Measurements from ENCODE around the gene TMEM39A. TPM values are rescaled to one million over a fixed set of nuclear protein-coding genes. Genes with fewer than 3 reads are reported as not detected.

TMEM39A gene
- total RNA-seq, 2 donors from 2014 or later = 41.8 to 48.1 TPM

GRCh38 chr3:119400466-119400865 lies 62.9 kb downstream of the TMEM39A start:
- Mint-ChIP-seq H3K36me3 (ENCODE audit: low read depth) (peaks cover 79% of the 10 kb centered on the region), H3K9me3 (no peaks in the 10 kb centered on the region), H3K27me3 (no peaks in the 10 kb centered on the region), H3K4me1 (peaks cover 12% of the 10 kb centered on the region), H3K4me3 (no peak overlapping the region), H3K27ac (peak overlapping the region; percentile 39)
- no peak for ATAC-seq (replicated peaks)

DNA sequence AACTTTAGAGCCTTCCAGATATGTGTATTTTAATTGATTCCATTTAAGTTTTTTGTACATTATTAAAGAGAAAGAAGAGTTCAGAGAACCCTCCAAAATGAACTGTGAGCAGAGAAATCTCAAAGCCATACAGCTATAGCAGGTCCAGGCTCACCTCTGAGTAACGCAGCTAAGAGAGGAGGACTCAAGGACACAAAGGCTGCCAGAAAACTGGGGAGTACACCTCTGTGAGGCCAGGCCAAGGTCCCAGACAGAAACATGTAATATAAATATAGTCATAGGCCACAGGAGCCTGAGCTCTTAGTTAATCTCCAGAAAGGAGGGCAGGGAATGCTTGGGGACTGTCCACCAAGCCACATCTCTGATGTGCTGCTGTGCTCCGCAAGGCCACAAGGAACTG lies 66.5 kb downstream of the TMEM39A start:
- no peak overlapping the region for H3K4me3 Mint-ChIP-seq
- no peaks in the 10 kb centered on the region for H3K27me3 Mint-ChIP-seq
- ATAC-seq (replicated peaks) = no peak
- peaks cover 13% of the 10 kb centered on the region for H3K4me1 Mint-ChIP-seq
- H3K36me3 Mint-ChIP-seq (ENCODE audit: low read depth) = peaks cover 77% of the 10 kb centered on the region
- H3K27ac Mint-ChIP-seq = no peak overlapping the region
- no peaks in the 10 kb centered on the region for H3K9me3 Mint-ChIP-seq

GRCh38 chr3:119395923-119396358 lies 67.5 kb downstream of the TMEM39A start:
- H3K27me3 Mint-ChIP-seq = no peaks in the 10 kb centered on the region
- peak; percentile 83 for ATAC-seq (replicated peaks)

DNA sequence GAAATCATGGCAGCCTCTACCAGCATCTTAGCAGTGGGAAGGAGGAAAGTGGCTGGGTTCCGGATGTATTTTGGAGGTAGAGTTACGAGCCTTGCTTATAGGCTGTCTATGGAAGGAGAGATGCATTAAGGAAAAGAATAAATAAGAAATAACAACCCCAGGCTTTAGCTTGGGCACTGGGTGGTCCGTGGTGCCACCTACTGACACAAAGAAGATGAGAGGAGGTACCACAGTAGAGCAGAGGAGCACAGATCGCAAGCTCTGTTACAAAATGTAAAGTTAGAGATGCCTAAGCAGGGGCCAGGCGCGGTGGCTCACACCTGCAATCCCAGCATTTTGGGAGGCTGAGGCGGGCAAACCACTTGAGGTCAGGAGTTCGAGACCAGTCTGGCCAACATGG lies 74.8 kb downstream of the TMEM39A start:
- H3K4me1 Mint-ChIP-seq = no peaks in the 10 kb centered on the region
- H3K27me3 Mint-ChIP-seq = no peaks in the 10 kb centered on the region
- no peak overlapping the region for H3K4me3 Mint-ChIP-seq
- no peak overlapping the region for H3K27ac Mint-ChIP-seq
- no peaks in the 10 kb centered on the region for H3K9me3 Mint-ChIP-seq
- peaks cover 80% of the 10 kb centered on the region for H3K36me3 Mint-ChIP-seq (ENCODE audit: low read depth)
- ATAC-seq (replicated peaks) = no peak

More at GRCh38 chr3:119395923-119396358, 67.5 kb downstream of the TMEM39A start:
- no peaks in the 10 kb centered on the region for H3K9me3 Mint-ChIP-seq
- H3K36me3 Mint-ChIP-seq (ENCODE audit: low read depth) = peaks cover 77% of the 10 kb centered on the region
- H3K27ac Mint-ChIP-seq = peak overlapping the region; percentile 44
- peaks cover 10% of the 10 kb centered on the region for H3K4me1 Mint-ChIP-seq
- H3K4me3 Mint-ChIP-seq = no peak overlapping the region

- H3K36me3 Mint-ChIP-seq (ENCODE audit: low read depth) = peaks cover 56% of the 10 kb centered on the region
- no peak for ATAC-seq (replicated peaks)
Measured at GRCh38 chr3:119382134-119382533, 81.3 kb downstream of the TMEM39A start.

GRCh38 chr3:119380697-119381096 lies 82.7 kb downstream of the TMEM39A start:
- no peaks in the 10 kb centered on the region for H3K27me3 Mint-ChIP-seq
- H3K27ac Mint-ChIP-seq = no peak overlapping the region
- peaks cover 56% of the 10 kb centered on the region for H3K36me3 Mint-ChIP-seq (ENCODE audit: low read depth)
- H3K4me3 Mint-ChIP-seq = no peak overlapping the region
- no peak for ATAC-seq (replicated peaks)
- no peaks in the 10 kb centered on the region for H3K9me3 Mint-ChIP-seq
- no peaks in the 10 kb centered on the region for H3K4me1 Mint-ChIP-seq

More at GRCh38 chr3:119382134-119382533, 81.3 kb downstream of the TMEM39A start:
- Mint-ChIP-seq H3K9me3 (no peaks in the 10 kb centered on the region), H3K27me3 (no peaks in the 10 kb centered on the region), H3K27ac (no peak overlapping the region), H3K4me1 (no peaks in the 10 kb centered on the region), H3K4me3 (no peak overlapping the region)

Other genes with a start within 250 kb of the TMEM39A start
- 10 to 100 TPM; 18.5 to 28.1 TPM for gene B4GALT4, start 222.7 kb downstream of the TMEM39A start, total RNA-seq
- gene ARHGAP31, start 169.2 kb downstream of the TMEM39A start, total RNA-seq = 10 to 100 TPM; 11.6 to 14.0 TPM
- 10 to 100 TPM; 14.2 to 21.0 TPM for gene POGLUT1, start 5.3 kb upstream of the TMEM39A start, total RNA-seq
- gene TIMMDC1, start 34.9 kb upstream of the TMEM39A start, total RNA-seq = 10 to 100 TPM; 55.6 to 89.7 TPM
- gene CD80, start 96.0 kb upstream of the TMEM39A start, total RNA-seq = 10 to 100 TPM; 24.3 to 28.8 TPM
- gene ADPRH, start 115.9 kb upstream of the TMEM39A start, total RNA-seq = 10 to 100 TPM; 11.4 to 14.7 TPM
- under 1 TPM; 0.34 to 0.39 TPM for gene PLA1A, start 134.3 kb upstream of the TMEM39A start, total RNA-seq
- gene POPDC2, start 197.0 kb upstream of the TMEM39A start, total RNA-seq = 1 to 10 TPM; 4.0 to 4.7 TPM
- 10 to 100 TPM; 55.7 to 65.4 TPM for gene COX17, start 213.8 kb upstream of the TMEM39A start, total RNA-seq
- gene CFAP91, start 239.4 kb upstream of the TMEM39A start, total RNA-seq = 1 to 10 TPM in 1 of 2 donors, not detected in 1; 1.6 TPM

Data from activated T-helper 17 cell treated with anti-CD3 and anti-CD28 coated beads, Interleukin-2, amount 50 U/mL, for 72 hours (primary cell).